T-helper 17 cell (primary cell): ENCODE data around the gene PRICKLE4. TPM values are rescaled to one million over a fixed set of nuclear protein-coding genes. Genes with fewer than 3 reads are reported as not detected.

Experiments used
- ATAC-seq: fragments of 150-1000 bp; cut with Tn5 transposase; 2 replicates; pipeline ENCODE4 v1.10.0; 2021; ENCODE audit warnings: mild to moderate bottlenecking, moderate library complexity
- DNase-seq, 3 donors: peaks; one replicate each; pipeline versions ENCODE4 v3.0.0 to v3.0.0-alpha.2; 2020 to 2021
- H3K9me3 ChIP-seq: one replicate; pipeline ENCODE4 v1.7.0; 2013; ENCODE audit warnings: low read length, mild to moderate bottlenecking; ENCODE audit not compliant: control insufficient read depth, poor library complexity, severe bottlenecking
- H3K27ac Mint-ChIP-seq: one replicate; pipeline ENCODE4 v1.8.0; 2022; ENCODE audit warnings: mild to moderate bottlenecking, moderate library complexity, mixed read lengths
- H3K27me3 Mint-ChIP-seq: one replicate; pipeline ENCODE4 v1.8.0; 2022; ENCODE audit warnings: mixed read lengths
- H3K36me3 Mint-ChIP-seq: one replicate; pipeline ENCODE4 v1.8.0; 2022; ENCODE audit warnings: low read depth, mixed read lengths
- H3K4me1 Mint-ChIP-seq: one replicate; pipeline ENCODE4 v1.8.0; 2022; ENCODE audit warnings: mild to moderate bottlenecking, mixed read lengths
- H3K4me3 Mint-ChIP-seq: one replicate; pipeline ENCODE4 v1.8.0; 2022; ENCODE audit warnings: mild to moderate bottlenecking, moderate library complexity, mixed read lengths
- total RNA-seq, 4 donors: library from RNA in 2 of 4; stranded (reverse) in 2 of 4; gene quantifications; one replicate each; pipeline ENCODE4 v1.2.3 and lab custom pipeline; 2022 to 2026

Gene PRICKLE4
- total RNA-seq, 2 donors from 2014 or later: not detected

DNA sequence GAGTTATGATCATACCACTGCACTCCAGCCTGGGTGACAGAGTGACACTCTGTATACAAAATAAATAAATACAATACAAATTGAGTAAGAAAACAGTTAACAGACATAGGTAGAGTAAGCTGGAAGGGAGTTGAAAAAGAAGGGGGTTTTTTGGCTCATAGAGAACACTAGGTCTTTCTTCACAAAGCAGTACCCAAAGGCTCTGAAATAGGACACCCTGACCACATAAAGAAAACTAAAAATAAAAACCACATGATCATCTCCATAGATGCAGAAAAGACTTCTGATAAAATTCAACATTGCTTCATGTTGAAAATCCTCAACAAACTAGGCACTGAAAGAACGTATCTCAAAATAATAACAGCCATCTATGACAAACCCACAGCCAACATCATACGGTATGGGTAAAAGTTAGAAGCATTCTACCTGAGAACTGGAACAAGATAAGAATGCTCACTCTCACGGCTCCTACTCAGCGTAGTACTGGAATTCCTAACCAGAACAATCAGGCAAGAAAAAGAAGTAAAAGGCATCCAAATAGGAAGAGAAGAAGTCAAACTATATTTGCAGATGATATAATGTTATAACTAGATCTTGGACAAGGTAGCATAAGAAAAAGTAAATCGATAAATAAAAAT is 55.6 kb downstream of the PRICKLE4 start:
- H3K36me3 Mint-ChIP-seq: peaks cover 4% of the 10 kb centered on the region
- H3K4me1 Mint-ChIP-seq: peaks cover 9% of the 10 kb centered on the region
- H3K27me3 Mint-ChIP-seq: no peaks in the 10 kb centered on the region
- ATAC-seq (no peak), DNase-seq (no peak)
- no peak overlapping the region for H3K4me3 Mint-ChIP-seq
- H3K27ac Mint-ChIP-seq: peak overlapping the region; percentile 76
- no peaks in the 10 kb centered on the region for H3K9me3 ChIP-seq

DNA sequence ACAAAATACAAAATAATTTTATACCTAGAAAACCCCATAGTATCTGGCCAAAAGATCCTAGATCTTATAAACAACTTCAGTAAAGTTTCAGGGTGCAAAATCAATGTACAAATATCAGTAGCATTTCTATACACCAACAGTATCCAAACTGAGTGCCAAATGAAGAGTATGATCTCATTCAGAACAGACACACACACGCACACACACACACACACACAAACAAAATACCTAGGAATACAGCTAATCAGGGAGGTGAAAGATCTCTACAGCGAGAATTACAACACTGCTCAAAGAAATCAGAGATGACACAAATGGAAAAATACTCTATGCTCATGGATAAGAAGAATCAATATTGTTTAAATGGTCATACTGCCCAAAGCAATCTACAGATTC is 56.1 kb downstream of the PRICKLE4 start:
- peaks cover 2% of the 10 kb centered on the region for H3K36me3 Mint-ChIP-seq
- H3K4me3 Mint-ChIP-seq: no peak overlapping the region
- no peaks in the 10 kb centered on the region for H3K27me3 Mint-ChIP-seq
- no peak overlapping the region for H3K27ac Mint-ChIP-seq
- ATAC-seq: no peak
- peaks cover 7% of the 10 kb centered on the region for H3K4me1 Mint-ChIP-seq
- no peaks in the 10 kb centered on the region for H3K9me3 ChIP-seq
- no peak for DNase-seq

Other genes with a start within 250 kb of the PRICKLE4 start
- gene FOXP4, start 234.4 kb upstream of the PRICKLE4 start, total RNA-seq: 10 to 100 TPM in 1 of 2 donors, 1 to 10 TPM in 1; 7.5 to 10.6 TPM
- gene MDFI, start 142.3 kb upstream of the PRICKLE4 start, total RNA-seq: not detected
- 10 to 100 TPM; 17.6 to 18.9 TPM for gene TFEB, start 45.2 kb upstream of the PRICKLE4 start, total RNA-seq
- gene PGC, start 33.4 kb upstream of the PRICKLE4 start, total RNA-seq: not detected
- 1 to 10 TPM; 5.2 to 6.9 TPM for gene FRS3, start 882 bp upstream of the PRICKLE4 start, total RNA-seq
- gene TOMM6, start 6.9 kb downstream of the PRICKLE4 start, total RNA-seq: 100 to 1,000 TPM in 1 of 2 donors, 10 to 100 TPM in 1; 99.1 to 111 TPM
- gene USP49, start 114.6 kb downstream of the PRICKLE4 start, total RNA-seq: 1 to 10 TPM; 1.7 to 2.1 TPM
- 1 to 10 TPM; 3.6 to 3.9 TPM for gene MED20, start 140.4 kb downstream of the PRICKLE4 start, total RNA-seq
- gene BYSL, start 140.7 kb downstream of the PRICKLE4 start, total RNA-seq: 1 to 10 TPM; 2.8 to 3.8 TPM
- gene CCND3, start 161.0 kb downstream of the PRICKLE4 start, total RNA-seq: 100 to 1,000 TPM; 247 to 250 TPM